ENCODE measurements around the gene BAIAP2L1.
"Not testable (repeated sequence)": the region's sequence is repeated elsewhere in the genome, so short reads cannot be mapped to it uniquely, and the experiment has no call there.

Gene BAIAP2L1

GRCh38 chr7:98387131-98387530 lies 13.8 kb downstream of the BAIAP2L1 start:
- Mint-ChIP-seq H3K4me1 (no peaks in the 10 kb centered on the region), H3K27me3 (peaks cover 5% of the 10 kb centered on the region), H3K36me3 (no peaks in the 10 kb centered on the region), H3K4me3 (no peak overlapping the region), H3K27ac (no peak overlapping the region), H3K9me3 (no peaks in the 10 kb centered on the region)
- DNase-seq (ENCODE audit: low spot score in 2 of 2) (no peak), ATAC-seq (ENCODE audit: low read depth) (no peak)

GRCh38 chr7:98385532-98385931 lies 15.4 kb downstream of the BAIAP2L1 start:
- H3K36me3 Mint-ChIP-seq; H3K9me3 Mint-ChIP-seq; H3K27ac Mint-ChIP-seq; ATAC-seq (ENCODE audit: low read depth); DNase-seq (ENCODE audit: low spot score in 2 of 2); H3K27me3 Mint-ChIP-seq; H3K4me3 Mint-ChIP-seq; H3K4me1 Mint-ChIP-seq: not testable (repeated sequence)

- Mint-ChIP-seq H3K36me3 (no peaks in the 10 kb centered on the region), H3K4me3 (no peak overlapping the region), H3K27me3 (no peaks in the 10 kb centered on the region), H3K4me1 (no peaks in the 10 kb centered on the region), H3K9me3 (peaks cover 2% of the 10 kb centered on the region), H3K27ac (no peak overlapping the region)
- DNase-seq (ENCODE audit: low spot score in 2 of 2): no peak
- ATAC-seq (ENCODE audit: low read depth): no peak
Observed at GRCh38 chr7:98378210-98378819, 22.6 kb downstream of the BAIAP2L1 start.

- peaks cover 2% of the 10 kb centered on the region for H3K9me3 Mint-ChIP-seq
- no peak overlapping the region for H3K4me3 Mint-ChIP-seq
- DNase-seq (ENCODE audit: low spot score in 2 of 2) (no peak), ATAC-seq (ENCODE audit: low read depth) (no peak)
- H3K36me3 Mint-ChIP-seq: no peaks in the 10 kb centered on the region
- H3K4me1 Mint-ChIP-seq: no peaks in the 10 kb centered on the region
- no peaks in the 10 kb centered on the region for H3K27me3 Mint-ChIP-seq
- H3K27ac Mint-ChIP-seq: no peak overlapping the region
Observed at GRCh38 chr7:98376711-98377110, 24.2 kb downstream of the BAIAP2L1 start.

GRCh38 chr7:98375664-98376063 lies 25.2 kb downstream of the BAIAP2L1 start:
- no peaks in the 10 kb centered on the region for H3K27me3 Mint-ChIP-seq

GRCh38 chr7:98374285-98374680 lies 26.6 kb downstream of the BAIAP2L1 start:
- ATAC-seq (ENCODE audit: low read depth): no peak
- Mint-ChIP-seq H3K27ac (no peak overlapping the region), H3K27me3 (no peaks in the 10 kb centered on the region), H3K9me3 (no peaks in the 10 kb centered on the region), H3K4me1 (no peaks in the 10 kb centered on the region), H3K4me3 (no peak overlapping the region), H3K36me3 (no peaks in the 10 kb centered on the region)
- DNase-seq (ENCODE audit: low spot score in 2 of 2): no peak

More at GRCh38 chr7:98375664-98376063, 25.2 kb downstream of the BAIAP2L1 start:
- ATAC-seq (ENCODE audit: low read depth) (no peak), DNase-seq (ENCODE audit: low spot score in 2 of 2) (no peak)
- Mint-ChIP-seq H3K36me3 (no peaks in the 10 kb centered on the region), H3K27ac (no peak overlapping the region), H3K4me1 (no peaks in the 10 kb centered on the region), H3K4me3 (no peak overlapping the region), H3K9me3 (peaks cover 2% of the 10 kb centered on the region)

GRCh38 chr7:98372993-98373392 lies 27.9 kb downstream of the BAIAP2L1 start:
- H3K4me3 Mint-ChIP-seq: no peak overlapping the region
- H3K27ac Mint-ChIP-seq: no peak overlapping the region
- H3K36me3 Mint-ChIP-seq: no peaks in the 10 kb centered on the region
- DNase-seq (ENCODE audit: low spot score in 2 of 2) (no peak), ATAC-seq (ENCODE audit: low read depth) (no peak)
- no peaks in the 10 kb centered on the region for H3K9me3 Mint-ChIP-seq
- peaks cover 4% of the 10 kb centered on the region for H3K27me3 Mint-ChIP-seq
- no peaks in the 10 kb centered on the region for H3K4me1 Mint-ChIP-seq

- Mint-ChIP-seq H3K27ac (no peak overlapping the region), H3K4me1 (no peaks in the 10 kb centered on the region), H3K27me3 (peaks cover 13% of the 10 kb centered on the region), H3K4me3 (no peak overlapping the region), H3K36me3 (no peaks in the 10 kb centered on the region), H3K9me3 (peaks cover 1% of the 10 kb centered on the region)
- DNase-seq (ENCODE audit: low spot score in 2 of 2): no peak
- no peak for ATAC-seq (ENCODE audit: low read depth)
Observed at GRCh38 chr7:98369726-98370125, 31.2 kb downstream of the BAIAP2L1 start.

GRCh38 chr7:98368716-98369115 lies 32.2 kb downstream of the BAIAP2L1 start:
- DNase-seq (ENCODE audit: low spot score in 2 of 2) (no peak), ATAC-seq (ENCODE audit: low read depth) (no peak)
- H3K27me3 Mint-ChIP-seq: peaks cover 13% of the 10 kb centered on the region
- no peak overlapping the region for H3K27ac Mint-ChIP-seq
- H3K36me3 Mint-ChIP-seq: no peaks in the 10 kb centered on the region
- no peak overlapping the region for H3K4me3 Mint-ChIP-seq
- peaks cover 1% of the 10 kb centered on the region for H3K9me3 Mint-ChIP-seq
- no peaks in the 10 kb centered on the region for H3K4me1 Mint-ChIP-seq

GRCh38 chr7:98366562-98366938 lies 34.3 kb downstream of the BAIAP2L1 start:
- no peak overlapping the region for H3K4me3 Mint-ChIP-seq
- peaks cover 1% of the 10 kb centered on the region for H3K9me3 Mint-ChIP-seq
- DNase-seq (ENCODE audit: low spot score in 2 of 2) (no peak), ATAC-seq (ENCODE audit: low read depth) (no peak)
- peaks cover 13% of the 10 kb centered on the region for H3K27me3 Mint-ChIP-seq
- H3K36me3 Mint-ChIP-seq: no peaks in the 10 kb centered on the region
- no peaks in the 10 kb centered on the region for H3K4me1 Mint-ChIP-seq
- H3K27ac Mint-ChIP-seq: no peak overlapping the region

GRCh38 chr7:98365863-98366561 lies 34.9 kb downstream of the BAIAP2L1 start:
- H3K4me1 Mint-ChIP-seq: no peaks in the 10 kb centered on the region
- H3K36me3 Mint-ChIP-seq: no peaks in the 10 kb centered on the region
- H3K27ac Mint-ChIP-seq: no peak overlapping the region
- ATAC-seq (ENCODE audit: low read depth): no peak
- H3K9me3 Mint-ChIP-seq: peaks cover 1% of the 10 kb centered on the region
- peaks cover 13% of the 10 kb centered on the region for H3K27me3 Mint-ChIP-seq
- DNase-seq (ENCODE audit: low spot score in 2 of 2): no peak
- no peak overlapping the region for H3K4me3 Mint-ChIP-seq

GRCh38 chr7:98364220-98364619 lies 36.7 kb downstream of the BAIAP2L1 start:
- Mint-ChIP-seq H3K27me3 (peaks cover 13% of the 10 kb centered on the region), H3K36me3 (no peaks in the 10 kb centered on the region), H3K9me3 (peaks cover 1% of the 10 kb centered on the region), H3K4me3 (no peak overlapping the region), H3K4me1 (no peaks in the 10 kb centered on the region), H3K27ac (no peak overlapping the region)
- no peak for ATAC-seq (ENCODE audit: low read depth)
- DNase-seq (ENCODE audit: low spot score in 2 of 2): no peak

- peaks cover 1% of the 10 kb centered on the region for H3K9me3 Mint-ChIP-seq
- DNase-seq (ENCODE audit: low spot score in 2 of 2) (no peak), ATAC-seq (ENCODE audit: low read depth) (no peak)
- H3K36me3 Mint-ChIP-seq: no peaks in the 10 kb centered on the region
- no peak overlapping the region for H3K27ac Mint-ChIP-seq
- H3K27me3 Mint-ChIP-seq: peaks cover 8% of the 10 kb centered on the region
- no peak overlapping the region for H3K4me3 Mint-ChIP-seq
- H3K4me1 Mint-ChIP-seq: no peaks in the 10 kb centered on the region
Observed at GRCh38 chr7:98362517-98362916, 38.4 kb downstream of the BAIAP2L1 start.

GRCh38 chr7:98360221-98361130 lies 40.4 kb downstream of the BAIAP2L1 start:
- H3K27ac Mint-ChIP-seq: no peak overlapping the region
- ATAC-seq (ENCODE audit: low read depth) (no peak), DNase-seq (ENCODE audit: low spot score in 2 of 2) (no peak)
- no peaks in the 10 kb centered on the region for H3K27me3 Mint-ChIP-seq
- H3K9me3 Mint-ChIP-seq: no peaks in the 10 kb centered on the region
- no peak overlapping the region for H3K4me3 Mint-ChIP-seq
- H3K36me3 Mint-ChIP-seq: no peaks in the 10 kb centered on the region
- H3K4me1 Mint-ChIP-seq: no peaks in the 10 kb centered on the region
